ENCODE results near the gene GOLIM4. TPM values are rescaled to one million over a fixed set of nuclear protein-coding genes. Genes with fewer than 3 reads are reported as not detected.

GOLIM4 gene
- total and polyA plus RNA-seq, 2 experiments from 2014 or later, result 45.3 to 67.2 TPM

DNA sequence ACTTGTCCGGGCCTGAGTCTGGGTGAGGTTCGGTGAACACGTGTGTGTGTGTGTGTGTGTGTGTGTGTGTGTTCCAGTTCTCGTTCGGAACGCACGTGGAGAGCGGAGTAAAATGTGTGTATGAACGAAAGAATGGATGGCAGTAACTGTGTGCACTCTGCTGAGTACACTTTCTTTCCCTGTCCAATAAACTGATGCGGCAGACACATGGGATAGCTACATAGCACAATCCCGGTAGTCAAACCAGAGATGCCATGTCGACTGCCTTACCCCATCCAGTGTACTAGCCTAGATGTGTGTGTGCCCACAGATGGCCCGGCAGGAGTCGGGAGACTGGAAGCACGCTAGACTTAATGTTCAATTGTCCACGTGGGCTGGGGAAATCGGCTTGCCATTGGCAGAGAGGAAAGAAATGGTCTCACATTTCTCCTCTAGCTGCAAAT, 507 bp upstream of the GOLIM4 start:
- H3K4me2 ChIP-seq, result peak overlapping the region; percentile 79
- no peaks in the 10 kb centered on the region for H3K9me2 ChIP-seq (replicated peaks; ENCODE audit: insufficient read depth)
- no peak for TF ChIP-seq EZH2phosphoT487 (IDR thresholded peaks at IDR 0.05; ENCODE audit: low read depth, severe bottlenecking, unreplicated experiment)
- TF ChIP-seq, protein P1, sequence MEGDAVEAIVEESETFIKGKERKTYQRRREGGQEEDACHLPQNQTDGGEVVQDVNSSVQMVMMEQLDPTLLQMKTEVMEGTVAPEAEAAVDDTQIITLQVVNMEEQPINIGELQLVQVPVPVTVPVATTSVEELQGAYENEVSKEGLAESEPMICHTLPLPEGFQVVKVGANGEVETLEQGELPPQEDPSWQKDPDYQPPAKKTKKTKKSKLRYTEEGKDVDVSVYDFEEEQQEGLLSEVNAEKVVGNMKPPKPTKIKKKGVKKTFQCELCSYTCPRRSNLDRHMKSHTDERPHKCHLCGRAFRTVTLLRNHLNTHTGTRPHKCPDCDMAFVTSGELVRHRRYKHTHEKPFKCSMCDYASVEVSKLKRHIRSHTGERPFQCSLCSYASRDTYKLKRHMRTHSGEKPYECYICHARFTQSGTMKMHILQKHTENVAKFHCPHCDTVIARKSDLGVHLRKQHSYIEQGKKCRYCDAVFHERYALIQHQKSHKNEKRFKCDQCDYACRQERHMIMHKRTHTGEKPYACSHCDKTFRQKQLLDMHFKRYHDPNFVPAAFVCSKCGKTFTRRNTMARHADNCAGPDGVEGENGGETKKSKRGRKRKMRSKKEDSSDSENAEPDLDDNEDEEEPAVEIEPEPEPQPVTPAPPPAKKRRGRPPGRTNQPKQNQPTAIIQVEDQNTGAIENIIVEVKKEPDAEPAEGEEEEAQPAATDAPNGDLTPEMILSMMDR (IDR thresholded peaks at IDR 0.05; ENCODE audit: poor library complexity), result no peak
- no peaks in the 10 kb centered on the region for H3K36me3 ChIP-seq (replicated peaks; ENCODE audit: insufficient read depth, low read depth)
- H3K4me1 ChIP-seq (ENCODE audit: insufficient read depth), result no peaks in the 10 kb centered on the region
- peak overlapping the region; percentile 28 for H3K4me3 ChIP-seq
- peaks cover 37% of the 10 kb centered on the region for H3K79me2 ChIP-seq
- H4K20me1 ChIP-seq (ENCODE audit: insufficient read depth, poor library complexity, severe bottlenecking), result peaks cover 4% of the 10 kb centered on the region
- 0% methylated on average over 10 of the region's 17 CpGs for WGBS (ENCODE audit: low lambda C conversion rate, missing lambda C conversion rate)
- DNase-seq (ENCODE audit: low spot score), result peak; percentile 84
- no peaks in the 10 kb centered on the region for H3K27me3 ChIP-seq
- H3K27ac ChIP-seq, result peak overlapping the region; percentile 94
- peak overlapping the region; percentile 57 for H2AFZ ChIP-seq
- no peaks in the 10 kb centered on the region for H3K9me3 ChIP-seq (ENCODE audit: low read depth)

DNA sequence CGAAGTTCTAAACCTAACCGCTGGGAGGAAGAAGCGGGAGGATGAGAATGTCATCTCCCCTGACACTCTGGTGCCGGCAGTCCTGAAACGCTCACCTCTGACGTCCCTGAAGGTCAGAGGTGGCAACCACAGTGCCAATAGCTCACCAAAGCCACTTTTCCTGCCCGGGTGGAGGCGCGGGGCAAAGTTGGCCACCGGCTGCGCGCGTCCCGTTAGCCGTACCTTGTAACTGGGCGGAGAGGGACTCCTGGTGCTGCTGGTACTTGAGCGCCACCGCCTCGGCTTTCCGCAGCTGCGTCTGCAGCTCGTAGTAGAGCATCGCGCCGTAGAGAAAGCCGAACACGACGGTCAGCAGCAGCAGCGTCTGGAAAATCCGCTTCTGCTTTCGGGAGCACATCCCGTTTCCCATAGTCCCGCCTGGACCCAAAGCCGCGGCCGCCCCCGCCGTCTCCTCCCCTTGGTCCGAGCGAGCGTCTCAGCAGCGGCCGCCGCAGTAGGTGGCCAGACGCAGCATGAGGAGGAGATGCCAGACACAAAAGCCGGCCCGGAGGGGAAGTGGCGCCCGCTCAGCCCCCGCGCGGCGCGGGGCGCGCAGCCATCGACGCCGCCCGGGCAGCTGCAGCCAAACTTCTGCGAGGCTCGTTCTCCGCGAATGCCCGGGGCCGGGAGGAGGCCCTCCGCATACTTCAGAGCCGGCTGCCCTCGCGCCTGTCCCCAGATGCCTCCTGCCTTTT, 680 bp downstream of the GOLIM4 start:
- no peaks in the 10 kb centered on the region for H3K27me3 ChIP-seq
- H4K20me1 ChIP-seq (ENCODE audit: insufficient read depth, poor library complexity, severe bottlenecking), result peaks cover 4% of the 10 kb centered on the region
- peaks cover 49% of the 10 kb centered on the region for H3K79me2 ChIP-seq
- peak; percentile 68 for DNase-seq (ENCODE audit: low spot score)
- peak overlapping the region; percentile 89 for H3K4me3 ChIP-seq
- no peaks in the 10 kb centered on the region for H3K9me2 ChIP-seq (replicated peaks; ENCODE audit: insufficient read depth)
- peak overlapping the region; percentile 65 for H2AFZ ChIP-seq
- H3K9me3 ChIP-seq (ENCODE audit: low read depth), result no peaks in the 10 kb centered on the region
- under 1% methylated on average over 66 of the region's 70 CpGs for WGBS (ENCODE audit: low lambda C conversion rate, missing lambda C conversion rate)
- H3K36me3 ChIP-seq (replicated peaks; ENCODE audit: insufficient read depth, low read depth), result no peaks in the 10 kb centered on the region
- TF ChIP-seq, protein P1 (IDR thresholded peaks at IDR 0.05; ENCODE audit: poor library complexity), result no peak
- TF ChIP-seq EZH2phosphoT487 (IDR thresholded peaks at IDR 0.05; ENCODE audit: low read depth, severe bottlenecking, unreplicated experiment) (no peak), EZH2 (IDR thresholded peaks at IDR 0.05; ENCODE audit: borderline replicate concordance) (no peak)
- peaks cover 11% of the 10 kb centered on the region for H3K4me1 ChIP-seq (ENCODE audit: insufficient read depth)
- H3K4me2 ChIP-seq, result peak overlapping the region; percentile 85
- peak overlapping the region; percentile 94 for H3K27ac ChIP-seq

DNA sequence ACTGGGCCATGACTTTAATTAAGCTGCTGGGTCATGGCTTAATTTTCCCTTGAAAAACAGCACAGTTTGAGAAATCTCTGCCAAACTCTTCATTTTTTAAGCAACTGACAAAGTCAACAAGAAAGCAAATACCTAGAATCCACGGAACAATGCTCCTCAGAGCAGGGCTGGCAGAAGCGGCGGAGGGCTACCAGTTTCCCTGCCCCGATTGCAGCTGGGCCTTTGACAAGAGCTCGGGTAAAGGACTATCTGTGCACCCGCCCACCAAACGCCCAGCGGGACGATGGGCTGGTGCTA, 1.2 kb downstream of the GOLIM4 start:
- Histone ChIP-seq H3K27me3 (no peaks in the 10 kb centered on the region), H3K36me3 (replicated peaks; ENCODE audit: insufficient read depth, low read depth) (no peaks in the 10 kb centered on the region), H3K9me2 (replicated peaks; ENCODE audit: insufficient read depth) (no peaks in the 10 kb centered on the region), H3K4me1 (ENCODE audit: insufficient read depth) (peaks cover 14% of the 10 kb centered on the region), H3K4me3 (peak overlapping the region; percentile 89), H2AFZ (peak overlapping the region; percentile 65), H3K4me2 (peak overlapping the region; percentile 85), H4K20me1 (ENCODE audit: insufficient read depth, poor library complexity, severe bottlenecking) (peaks cover 4% of the 10 kb centered on the region), H3K27ac (peak overlapping the region; percentile 94), H3K79me2 (peaks cover 54% of the 10 kb centered on the region), H3K9me3 (ENCODE audit: low read depth) (no peaks in the 10 kb centered on the region)
- peak; percentile 68 for DNase-seq (ENCODE audit: low spot score)
- under 1% methylated on average over 9 of the region's 9 CpGs for WGBS (ENCODE audit: low lambda C conversion rate, missing lambda C conversion rate)
- no peak for TF ChIP-seq EZH2phosphoT487 (IDR thresholded peaks at IDR 0.05; ENCODE audit: low read depth, severe bottlenecking, unreplicated experiment)
- no peak for TF ChIP-seq EZH2 (IDR thresholded peaks at IDR 0.05; ENCODE audit: borderline replicate concordance)
- TF ChIP-seq, protein P1 (IDR thresholded peaks at IDR 0.05; ENCODE audit: poor library complexity), result no peak
